Measurements from ENCODE around the gene KRTAP11-1.

GRCh38 chr21:30847627-30848500, 33.5 kb downstream of the KRTAP11-1 start:
- TF ChIP-seq CTCF (conservative IDR thresholded peaks at IDR 0.05 in 1 of 2, IDR thresholded peaks at IDR 0.05 in 1 of 2; ENCODE audit: extremely low read depth in 1 of 2, insufficient read depth in 1 of 2, low read depth in 1 of 2, low read length in 2 of 2) (no peak), EZH2 (IDR thresholded peaks at IDR 0.05; ENCODE audit: borderline replicate concordance, low read length) (no peak)
